ENCODE results near the gene FAM221B. TPM values are rescaled to one million over a fixed set of nuclear protein-coding genes. Genes with fewer than 3 reads are reported as not detected.

FAM221B gene
- total RNA-seq = 0.23 TPM

DNA sequence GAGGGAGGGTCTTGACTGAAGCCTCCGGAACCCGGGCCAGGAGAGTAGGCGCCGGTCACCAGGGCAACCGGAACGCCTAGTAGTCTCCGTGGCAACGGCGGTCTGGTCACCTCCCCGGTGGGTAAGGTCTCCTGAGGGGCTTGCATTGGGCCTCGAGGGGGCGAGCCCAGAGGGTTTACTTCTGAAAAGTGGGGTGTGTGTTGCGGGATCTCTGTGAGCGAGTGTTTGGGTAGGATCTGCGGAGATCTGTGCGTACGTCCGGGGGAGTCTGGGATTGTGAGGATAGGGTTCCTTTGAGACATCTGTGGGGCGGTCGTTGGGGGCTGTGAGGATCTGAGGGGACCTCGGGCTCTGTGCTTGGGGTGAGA is at the start of gene FAM221B:
FAM221B (minus strand) TSS at position 17 of the 368 bp plus-strand sequence. CDS start 2,571 bp downstream, outside the sequence.

GRCh38 chr9:35870351-35870923 is 41.9 kb upstream of the FAM221B start, which contains the start of gene OR13J1:
Gene OR13J1, minus strand, starts transcription at chr9:35870401. Its CDS starts 0 bp downstream, at chr9:35870401.

DNA sequence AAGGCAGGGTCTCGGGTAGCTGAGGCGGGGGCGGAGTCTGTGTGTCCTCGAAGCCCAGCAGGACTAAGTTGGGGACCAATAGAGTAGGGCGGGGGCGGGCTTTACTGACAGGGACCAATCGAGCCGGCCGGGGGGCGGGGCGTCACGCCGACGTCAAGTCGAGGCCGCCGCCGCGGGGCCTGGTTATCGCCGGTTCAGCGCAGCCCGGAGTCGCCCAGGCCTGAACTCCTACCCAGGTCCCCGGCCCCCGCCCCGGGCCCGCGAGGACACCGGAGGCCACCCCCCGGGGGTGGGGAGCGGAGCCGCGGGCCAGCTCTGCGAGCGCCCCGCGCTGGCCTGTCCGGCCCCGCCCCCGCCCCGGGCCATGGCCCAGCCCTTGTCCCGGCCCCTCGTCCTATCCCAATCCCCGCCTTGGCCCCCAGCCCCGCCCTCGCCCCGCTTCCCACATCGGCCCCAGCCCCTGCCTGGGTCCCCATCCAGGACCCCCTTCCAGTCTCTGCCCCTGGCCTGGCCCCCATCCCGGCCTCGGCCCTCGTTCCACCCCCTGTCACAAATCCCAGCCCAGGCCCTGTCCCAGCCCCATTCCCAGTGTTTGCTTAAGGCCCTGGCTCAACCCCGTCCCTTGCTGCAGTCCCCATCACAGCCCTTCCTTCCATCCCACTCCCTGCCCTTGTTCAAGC is 692 bp upstream of the FAM221B start, which contains the start of gene TMEM8B:
TMEM8B (plus strand) TSS at position 145 of the 680 bp plus-strand sequence; CDS start at position 365, 220 bp downstream.

DNA sequence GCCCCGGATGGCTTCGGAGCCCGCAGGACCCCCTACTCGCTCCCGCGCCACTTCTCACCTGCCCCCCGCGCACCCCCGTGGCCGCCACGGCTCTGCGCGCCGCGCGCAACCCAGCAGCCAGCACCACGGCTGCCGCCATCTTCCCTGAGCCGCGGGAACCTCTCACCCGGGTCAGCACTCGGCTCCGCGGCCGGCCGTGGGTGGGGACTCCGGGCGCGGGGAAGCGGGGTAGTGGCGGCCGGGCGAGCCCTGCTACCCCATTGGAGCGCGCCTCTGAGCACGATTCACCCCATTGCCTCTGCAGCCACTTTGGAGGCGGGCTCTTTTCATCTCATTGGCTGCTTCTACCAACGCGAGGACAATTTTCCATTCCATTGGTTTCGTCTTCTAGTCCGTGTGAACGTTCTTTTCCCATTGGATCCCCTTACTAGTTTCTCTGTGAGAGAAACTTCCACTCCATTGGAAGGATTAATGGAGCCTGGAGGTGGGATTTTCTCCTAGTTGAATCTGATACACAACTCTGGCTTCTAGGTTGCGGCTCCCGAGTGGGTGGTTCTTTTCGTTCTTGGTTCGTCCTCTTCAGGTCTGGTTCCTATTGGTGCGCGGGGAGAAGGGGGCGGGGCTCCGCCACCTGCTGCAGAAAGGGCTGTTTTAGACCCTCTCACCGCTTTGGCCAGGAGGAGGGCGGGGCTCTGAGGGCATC is 13.5 kb downstream of the FAM221B start, which contains the start of gene HINT2:
HINT2 (minus strand) TSS at position 202 of the 703 bp plus-strand sequence; CDS start at position 139, 63 bp downstream.

DNA sequence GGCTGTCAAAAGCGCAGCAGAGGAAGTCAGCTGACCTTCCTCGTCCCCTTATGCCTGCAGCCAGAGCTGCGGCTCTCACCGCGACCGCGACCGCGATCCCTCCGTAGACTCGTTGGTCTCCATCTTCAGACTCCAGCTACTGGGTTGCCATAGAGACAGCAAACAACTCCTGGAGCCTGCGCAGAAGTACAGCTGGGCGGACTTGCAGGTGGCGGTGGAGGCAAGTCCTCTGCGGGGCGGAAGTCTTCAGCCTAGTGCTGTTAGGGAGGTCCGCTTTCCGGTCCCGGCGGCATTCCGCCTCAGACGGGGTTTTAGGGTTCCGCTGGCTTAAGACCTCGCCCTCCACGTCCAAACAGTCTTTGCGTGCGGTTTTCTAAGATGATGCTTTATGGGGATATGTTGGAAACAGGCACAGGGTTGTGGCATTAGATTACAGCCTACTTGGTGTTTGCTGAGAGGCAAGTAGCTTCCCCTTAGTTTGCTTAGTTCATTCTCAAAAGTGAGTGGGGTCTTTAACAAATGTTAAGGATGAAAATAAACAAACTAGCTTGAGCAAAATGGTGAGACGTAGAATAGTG is 16.4 kb downstream of the FAM221B start, which contains the start of gene SPAG8:
SPAG8 (minus strand) TSS at position 238 of the 578 bp plus-strand sequence; CDS start at position 123, 115 bp downstream.

GRCh38 chr9:35791297-35791921 is 37.1 kb downstream of the FAM221B start, which contains the start of gene NPR2:
Gene NPR2, plus strand, starts transcription at chr9:35791591. Its CDS starts 818 bp downstream, at chr9:35792409.

Small RNA genes within 50 kb of the gene (small RNA-seq; reads per million reads assigned to genes)
- gene HINT2 = not detected

Other genes with a start within 250 kb of the FAM221B start
- gene TESK1, start 223.5 kb downstream of the FAM221B start, total RNA-seq = 20.1 TPM
- gene CD72, start 210.3 kb downstream of the FAM221B start, total RNA-seq = 0.46 TPM
- gene SIT1, start 177.8 kb downstream of the FAM221B start, total RNA-seq = not detected
- gene RMRP, start 170.7 kb downstream of the FAM221B start, total RNA-seq = 144,204 TPM
- 11.5 TPM for gene CCDC107, start 170.4 kb downstream of the FAM221B start, total RNA-seq
- gene ARHGEF39, start 163.5 kb downstream of the FAM221B start, total RNA-seq = 0.46 TPM
- gene CA9, start 154.8 kb downstream of the FAM221B start, total RNA-seq = 1.2 TPM
- gene TPM2, start 138.8 kb downstream of the FAM221B start, total RNA-seq = 14.1 TPM
- gene TLN1, start 96.5 kb downstream of the FAM221B start, total RNA-seq = 24.9 TPM
- 33.0 TPM for gene CREB3, start 96.1 kb downstream of the FAM221B start, total RNA-seq
- gene GBA2, start 79.5 kb downstream of the FAM221B start, total RNA-seq = 60.7 TPM
- 19.1 TPM for gene RGP1, start 79.4 kb downstream of the FAM221B start, total RNA-seq
- gene MSMP, start 74.5 kb downstream of the FAM221B start, total RNA-seq = not detected
- gene NPR2, start 37.1 kb downstream of the FAM221B start, total RNA-seq = 11.3 TPM
- gene SPAG8, start 16.5 kb downstream of the FAM221B start, total RNA-seq = 8.3 TPM
- gene HINT2, start 13.7 kb downstream of the FAM221B start, total RNA-seq = 13.4 TPM
- gene TMEM8B, start 496 bp upstream of the FAM221B start, total RNA-seq = 10.4 TPM
- not detected for gene OR13J1, start 41.7 kb upstream of the FAM221B start, total RNA-seq
- gene HRCT1, start 77.5 kb upstream of the FAM221B start, total RNA-seq = not detected
- 0.46 TPM for gene SPAAR, start 80.8 kb upstream of the FAM221B start, total RNA-seq
- not detected for gene OR2S2, start 129.4 kb upstream of the FAM221B start, total RNA-seq
- gene RECK, start 208.2 kb upstream of the FAM221B start, total RNA-seq = 9.0 TPM

All from diencephalon (tissue), 1 donor.